Measurements from ENCODE around the gene NRTN.

- TF ChIP-seq CTCF (IDR thresholded peaks at IDR 0.05; ENCODE audit: poor library complexity, severe bottlenecking) (no peak), POLR2AphosphoS5 (IDR thresholded peaks at IDR 0.05) (no peak), EZH2 (IDR thresholded peaks at IDR 0.05; ENCODE audit: borderline replicate concordance, insufficient read depth, low read length, poor library complexity, severe bottlenecking) (no peak), TAF1 (IDR thresholded peaks at IDR 0.05; ENCODE audit: low read depth) (no peak), RAD21 (conservative IDR thresholded peaks at IDR 0.05) (no peak), SMC3 (conservative IDR thresholded peaks at IDR 0.05; ENCODE audit: poor library complexity) (no peak)
Measured at GRCh38 chr19:5821521-5822180, 16.8 kb downstream of the NRTN start.
